Stimulated activated CD8-positive, alpha-beta memory T cell treated with anti-CD3 and anti-CD28 coated beads, Interleukin-4, amount 100 ng/mL, for 48 hours (primary cell): ENCODE measurements around the gene CHAF1A.

Source experiments
- DNase-seq: peaks from one replicate; pipeline ENCODE4 v3.0.0-alpha.2; 2020

CHAF1A gene, protein sequence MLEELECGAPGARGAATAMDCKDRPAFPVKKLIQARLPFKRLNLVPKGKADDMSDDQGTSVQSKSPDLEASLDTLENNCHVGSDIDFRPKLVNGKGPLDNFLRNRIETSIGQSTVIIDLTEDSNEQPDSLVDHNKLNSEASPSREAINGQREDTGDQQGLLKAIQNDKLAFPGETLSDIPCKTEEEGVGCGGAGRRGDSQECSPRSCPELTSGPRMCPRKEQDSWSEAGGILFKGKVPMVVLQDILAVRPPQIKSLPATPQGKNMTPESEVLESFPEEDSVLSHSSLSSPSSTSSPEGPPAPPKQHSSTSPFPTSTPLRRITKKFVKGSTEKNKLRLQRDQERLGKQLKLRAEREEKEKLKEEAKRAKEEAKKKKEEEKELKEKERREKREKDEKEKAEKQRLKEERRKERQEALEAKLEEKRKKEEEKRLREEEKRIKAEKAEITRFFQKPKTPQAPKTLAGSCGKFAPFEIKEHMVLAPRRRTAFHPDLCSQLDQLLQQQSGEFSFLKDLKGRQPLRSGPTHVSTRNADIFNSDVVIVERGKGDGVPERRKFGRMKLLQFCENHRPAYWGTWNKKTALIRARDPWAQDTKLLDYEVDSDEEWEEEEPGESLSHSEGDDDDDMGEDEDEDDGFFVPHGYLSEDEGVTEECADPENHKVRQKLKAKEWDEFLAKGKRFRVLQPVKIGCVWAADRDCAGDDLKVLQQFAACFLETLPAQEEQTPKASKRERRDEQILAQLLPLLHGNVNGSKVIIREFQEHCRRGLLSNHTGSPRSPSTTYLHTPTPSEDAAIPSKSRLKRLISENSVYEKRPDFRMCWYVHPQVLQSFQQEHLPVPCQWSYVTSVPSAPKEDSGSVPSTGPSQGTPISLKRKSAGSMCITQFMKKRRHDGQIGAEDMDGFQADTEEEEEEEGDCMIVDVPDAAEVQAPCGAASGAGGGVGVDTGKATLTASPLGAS

DNA sequence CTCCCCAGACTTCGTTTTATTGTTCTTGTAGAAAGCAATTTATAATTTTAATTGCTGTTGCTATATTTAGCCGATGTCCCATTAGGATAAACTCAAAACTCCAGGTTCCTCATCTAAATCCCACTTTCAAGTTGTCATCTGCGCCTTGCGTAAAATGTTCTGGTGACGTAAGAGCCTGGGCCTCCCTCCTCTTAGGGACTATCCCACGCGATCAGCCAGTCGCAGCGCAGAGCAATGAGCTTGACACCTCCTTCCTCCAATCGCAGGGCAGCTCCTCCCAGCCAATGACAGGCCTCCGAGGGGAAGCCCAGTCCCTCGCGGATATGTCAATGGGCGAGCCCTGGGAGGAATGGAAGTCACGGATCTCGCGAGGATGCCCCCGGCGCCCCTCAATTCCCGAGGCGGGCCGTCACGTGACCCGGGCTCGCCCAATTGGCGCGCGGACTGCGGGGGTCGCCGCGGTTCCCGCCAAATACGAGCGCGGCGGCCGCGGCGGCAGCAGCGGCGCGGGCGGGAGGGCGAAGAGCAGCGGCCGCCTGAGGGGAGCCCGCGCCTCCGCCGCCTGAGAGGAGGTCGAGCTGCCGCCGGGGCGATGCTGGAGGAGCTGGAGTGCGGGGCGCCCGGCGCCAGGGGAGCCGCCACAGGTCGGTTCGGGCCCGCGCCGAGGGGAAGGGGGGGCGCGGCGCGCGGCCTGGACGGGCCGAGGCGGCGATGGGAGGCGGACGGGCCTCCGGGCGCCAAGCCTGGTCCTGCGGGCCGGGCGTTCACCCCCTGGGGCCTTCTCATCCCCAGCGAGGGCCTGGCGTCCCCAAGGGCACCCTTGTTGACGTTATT is at the start of gene CHAF1A:
TSS of gene CHAF1A (plus strand) at position 470 of the 834 bp plus-strand sequence. CDS start at position 593, 123 bp downstream.
- peak; percentile 99 for DNase-seq

DNA sequence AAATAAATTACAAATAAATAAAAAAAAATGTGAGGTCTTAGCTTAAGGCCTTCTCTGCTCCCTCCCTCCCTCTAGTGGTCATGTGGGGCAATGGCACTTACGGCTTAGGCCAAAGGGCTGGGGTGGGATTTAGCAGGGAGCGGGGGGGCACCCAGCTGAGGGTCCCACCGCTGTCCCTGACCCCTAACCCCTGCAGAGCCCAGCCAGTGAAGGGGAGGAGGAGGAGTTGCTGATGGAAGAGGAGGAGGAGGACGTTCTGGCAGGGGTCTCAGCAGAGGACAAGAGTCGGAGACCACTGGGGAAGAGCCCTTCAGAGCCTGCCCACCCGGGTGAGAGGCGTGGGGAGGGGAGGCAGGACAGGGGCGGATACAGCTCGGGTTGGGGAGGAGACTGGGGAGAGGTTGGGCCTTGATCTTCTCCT is 49.7 kb upstream of the CHAF1A start:
- DNase-seq = peak; percentile 75

DNA sequence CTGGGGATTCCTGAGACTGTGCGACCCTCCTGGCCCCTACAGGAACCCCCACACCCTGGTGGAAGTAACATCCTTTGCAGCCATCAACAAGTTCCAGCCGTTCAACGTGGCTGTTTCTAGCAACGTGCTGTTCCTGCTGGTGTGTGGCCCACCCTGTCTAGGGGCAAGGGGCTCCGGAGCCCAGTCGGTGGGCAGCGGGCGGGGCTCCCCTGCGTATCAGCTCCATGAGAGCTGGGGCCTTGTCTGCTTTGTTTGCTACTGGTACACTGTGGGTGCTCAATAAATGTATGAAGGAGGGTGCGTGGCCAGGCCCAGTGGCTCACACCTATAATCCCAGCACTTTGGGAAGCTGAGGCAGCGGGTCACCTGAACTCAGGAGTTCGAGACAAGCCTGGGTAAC is 48.2 kb upstream of the CHAF1A start:
- DNase-seq = no peak

- no peak for DNase-seq
Measured at GRCh38 chr19:4354897-4355296, 47.5 kb upstream of the CHAF1A start.

DNA sequence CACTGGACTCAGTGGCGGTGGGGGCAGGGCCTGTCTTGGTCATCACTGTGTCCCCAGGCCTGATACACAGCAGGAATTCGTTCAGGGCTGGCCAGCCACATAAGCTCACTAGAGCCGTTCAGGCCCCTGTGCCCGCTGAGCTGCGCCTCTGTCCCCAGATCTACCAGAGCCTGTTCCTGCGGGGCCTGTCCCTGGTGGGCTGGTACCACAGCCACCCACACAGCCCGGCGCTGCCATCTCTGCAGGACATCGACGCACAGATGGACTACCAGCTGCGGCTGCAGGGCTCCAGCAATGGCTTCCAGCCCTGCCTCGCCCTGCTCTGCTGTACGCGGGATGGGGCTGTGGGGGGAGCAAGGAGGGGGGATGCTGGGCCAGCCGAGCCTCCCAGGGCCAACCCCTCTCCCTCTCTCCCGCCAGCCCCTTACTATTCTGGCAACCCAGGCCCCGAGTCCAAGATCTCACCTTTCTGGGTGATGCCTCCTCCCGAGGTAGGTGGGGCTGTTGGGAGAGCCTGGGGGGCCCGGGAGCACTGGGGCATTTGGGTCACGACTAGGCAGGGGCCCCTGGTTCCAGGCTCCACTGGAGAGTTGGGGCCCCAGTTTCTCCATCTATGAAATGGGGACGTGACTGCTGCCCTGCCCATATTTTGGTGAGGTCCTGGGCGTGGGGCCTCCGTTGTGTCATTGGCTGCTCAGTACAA is 45.2 kb upstream of the CHAF1A start:
- DNase-seq = no peak

GRCh38 chr19:4357921-4358326 is 44.5 kb upstream of the CHAF1A start:
- no peak for DNase-seq

GRCh38 chr19:4358709-4359626 is 43.5 kb upstream of the CHAF1A start:
- no peak for DNase-seq

DNA sequence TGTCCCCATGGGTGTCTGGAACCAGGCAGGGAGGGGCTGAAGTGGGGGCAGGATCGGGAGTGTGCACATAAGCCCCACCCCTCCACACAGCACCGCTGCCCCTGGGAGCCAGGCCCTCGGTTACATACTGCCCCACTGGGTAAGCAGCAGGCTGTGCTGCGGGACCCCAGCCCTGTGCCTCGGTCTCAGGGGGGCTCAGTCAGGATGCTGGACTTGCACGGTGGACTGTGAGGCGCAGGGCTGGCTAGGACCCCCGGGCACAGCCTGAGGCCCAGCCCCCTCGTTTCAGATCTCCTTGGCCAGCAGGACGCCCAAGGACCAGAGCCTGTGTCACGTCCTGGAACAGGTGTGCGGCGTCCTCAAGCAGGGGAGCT is 42.8 kb upstream of the CHAF1A start:
- DNase-seq = no peak

- DNase-seq = no peak
Measured at GRCh38 chr19:4360081-4360569, 42.3 kb upstream of the CHAF1A start.

GRCh38 chr19:4360641-4361151 is 41.7 kb upstream of the CHAF1A start:
- no peak for DNase-seq

DNA sequence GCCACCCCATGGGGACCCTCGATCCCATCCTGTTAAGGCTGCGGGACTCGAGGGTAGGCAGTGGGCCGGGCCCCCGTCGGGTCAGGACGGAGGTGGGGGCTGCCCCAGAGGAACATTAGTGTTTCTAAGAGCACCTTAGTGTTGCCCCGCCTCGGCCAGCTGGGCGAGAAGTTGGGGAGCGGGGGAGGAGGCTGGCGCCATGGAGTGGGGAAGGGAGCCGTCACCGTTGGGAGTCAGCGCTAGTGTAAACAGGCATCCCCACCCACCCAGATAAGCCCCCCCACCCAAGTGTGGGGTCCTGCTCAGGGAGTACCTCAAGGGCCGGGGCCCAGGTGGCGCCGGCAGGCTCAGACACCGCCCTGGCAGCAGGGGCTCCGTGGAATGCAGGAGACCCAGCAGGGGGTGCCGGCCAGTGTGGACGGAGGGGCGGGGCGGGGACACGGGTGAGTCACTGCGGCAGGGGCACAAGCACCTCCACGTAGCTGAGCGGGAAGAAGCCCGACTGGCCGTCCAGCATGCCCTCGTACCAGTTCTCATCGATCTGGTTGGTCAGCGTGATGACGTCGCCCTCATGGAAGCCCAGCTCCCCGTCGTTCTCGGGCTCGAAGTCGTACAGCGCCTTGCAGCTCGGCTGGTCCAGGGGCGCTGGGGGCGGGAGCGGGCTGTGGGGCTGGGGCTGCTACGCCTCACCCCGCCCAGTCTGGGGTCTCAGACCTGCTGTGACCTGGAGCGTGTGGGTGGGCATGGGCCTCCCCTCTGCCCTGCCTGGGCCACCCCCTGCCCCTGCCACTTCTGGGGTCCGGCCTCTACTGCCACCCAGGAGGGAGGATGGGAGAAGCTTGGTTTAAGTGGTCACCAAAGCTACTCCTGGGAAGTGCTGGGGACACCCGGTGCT is 41.0 kb upstream of the CHAF1A start:
- DNase-seq = no peak

GRCh38 chr19:4362101-4362828 is 40.2 kb upstream of the CHAF1A start:
- DNase-seq = no peak

- DNase-seq = no peak
Measured at GRCh38 chr19:4362831-4363545, 39.5 kb upstream of the CHAF1A start.

DNA sequence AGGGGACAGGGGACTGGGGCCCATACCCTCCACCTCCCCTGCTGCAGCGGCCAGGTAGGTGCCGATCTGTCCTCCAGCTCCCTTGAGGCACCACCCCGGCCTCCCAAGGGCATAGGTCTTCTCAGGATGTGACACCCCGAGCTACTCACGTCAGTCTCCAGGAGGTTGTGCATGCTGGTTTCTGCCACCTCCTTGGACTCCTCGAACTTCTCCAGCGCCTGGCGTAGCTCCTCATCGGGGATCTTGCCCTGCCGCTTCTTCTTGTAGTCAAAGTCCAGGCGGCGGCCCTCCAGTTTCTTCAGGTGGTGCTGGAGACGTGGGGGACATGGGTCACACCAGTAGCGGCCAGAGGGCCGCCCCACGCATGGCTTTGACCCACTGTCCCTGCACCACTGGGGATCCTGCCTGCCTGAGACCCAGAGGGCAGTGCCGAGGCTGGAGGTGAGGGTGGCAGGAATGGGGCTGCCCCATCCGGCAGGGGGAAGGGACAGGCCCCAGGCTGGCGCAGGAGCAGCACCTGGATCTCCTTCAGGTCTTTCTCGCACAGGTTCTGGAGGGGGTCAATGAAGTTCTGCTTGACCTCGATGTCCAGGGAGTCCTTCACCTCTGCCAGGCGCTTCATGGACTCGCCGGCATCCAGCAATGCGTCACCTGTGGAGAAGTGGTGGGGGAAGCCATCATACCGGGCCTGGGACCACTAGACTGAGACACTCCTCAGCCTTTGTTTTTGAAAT is 38.7 kb upstream of the CHAF1A start:
- no peak for DNase-seq

- DNase-seq = no peak
Measured at GRCh38 chr19:4365341-4365740, 37.1 kb upstream of the CHAF1A start.

GRCh38 chr19:4365791-4366665 is 36.4 kb upstream of the CHAF1A start:
- DNase-seq = no peak
